Esophagus muscularis mucosa (tissue), 4 donors: ENCODE results near the gene RTN4IP1. TPM values are rescaled to one million over a fixed set of nuclear protein-coding genes. Genes with fewer than 3 reads are reported as not detected.
A peak's percentile ranks its signal among the peaks of the same experiment; 100 is the strongest.

Experiments used
- DNase-seq: peaks from one replicate; pipeline ENCODE4 v3.0.0-alpha.2; 2017; ENCODE audit errors: extremely low spot score
- H3K27ac ChIP-seq, 4 donors: fragments of 200-600 bp; sonication (generic); replicated peaks in 1 of 4; 1 replicate in 3 of 4; 2 replicates in 1 of 4; pipeline ENCODE4 v1.5.1; 2016 to 2019; ENCODE audit warnings: mild to moderate bottlenecking in 1 of 4
- H3K27me3 ChIP-seq, 4 donors: fragments of 200-600 bp; sonication (generic); one replicate each; pipeline versions ENCODE4 v1.5.1 to v1.6.0; 2016 to 2019
- H3K36me3 ChIP-seq, 4 donors: fragments of 200-600 bp; sonication (generic); one replicate each; pipeline ENCODE4 v1.5.1; 2016 to 2019
- H3K4me1 ChIP-seq, 4 donors: fragments of 200-600 bp; sonication (generic); one replicate each; pipeline ENCODE4 v1.5.1; 2016 to 2019
- H3K4me3 ChIP-seq, 4 donors: fragments of 200-600 bp; sonication (generic); 1 replicate in 2 of 4; 2 replicates in 2 of 4; pipeline ENCODE4 v1.5.1; 2016 to 2019; ENCODE audit warnings: mild to moderate bottlenecking in 4 of 4, moderate library complexity in 1 of 4
- H3K9me3 ChIP-seq, 4 donors: fragments of 200-600 bp; sonication (generic); 1 replicate in 3 of 4; 2 replicates in 1 of 4; pipeline ENCODE4 v1.5.1; 2016 to 2019
- EP300 ChIP-seq: sonication (generic); formaldehyde crosslinking; IDR thresholded peaks from one replicate; pipeline ENCODE4 v1.6.1; 2017; ENCODE audit warnings: antibody characterized with exemption
- POLR2A ChIP-seq: fragments of 450-650 bp; IDR thresholded peaks from one replicate; pipeline ENCODE4 v1.6.1; 2017; ENCODE audit warnings: antibody characterized with exemption, moderate library complexity, mild to moderate bottlenecking, low read depth
- POLR2AphosphoS5 ChIP-seq, 2 donors: sonication (generic); formaldehyde crosslinking; IDR thresholded peaks; one replicate each; pipeline ENCODE4 v1.6.1; 2017; ENCODE audit warnings: antibody characterized with exemption in 2 of 2
- WGBS: methylation state at CpG from one replicate; pipeline ENCODE4 v1.1.5; 2018; 5-methylcytosine and 5-hydroxymethylcytosine counted together
- intact Hi-C: fragments of 100-400 bp; cut with DNase I; formaldehyde crosslinking; loops from one replicate; pipeline ENCODE4 v1.15.1; 2023
- total RNA-seq, 4 donors: library from RNA; depleted of rRNA; stranded (reverse); fragments of >200 nt; gene quantifications; one replicate each; pipeline versions ENCODE4 v1.1.0 to v1.2.1, GENCODE V29; 2016
- TF ChIP-seq, protein P1 (sequence below), 3 experiments: fragments of 200-600 bp in 2 of 3; fragments of 450-650 bp in 1 of 3; sonication (generic) in 2 of 3; IDR thresholded peaks; one replicate each; pipeline ENCODE4 v1.5.1; 2017 to 2019; ENCODE audit warnings: antibody characterized with exemption in 3 of 3, mild to moderate bottlenecking in 2 of 3, moderate library complexity in 1 of 3

The RTN4IP1 gene, protein sequence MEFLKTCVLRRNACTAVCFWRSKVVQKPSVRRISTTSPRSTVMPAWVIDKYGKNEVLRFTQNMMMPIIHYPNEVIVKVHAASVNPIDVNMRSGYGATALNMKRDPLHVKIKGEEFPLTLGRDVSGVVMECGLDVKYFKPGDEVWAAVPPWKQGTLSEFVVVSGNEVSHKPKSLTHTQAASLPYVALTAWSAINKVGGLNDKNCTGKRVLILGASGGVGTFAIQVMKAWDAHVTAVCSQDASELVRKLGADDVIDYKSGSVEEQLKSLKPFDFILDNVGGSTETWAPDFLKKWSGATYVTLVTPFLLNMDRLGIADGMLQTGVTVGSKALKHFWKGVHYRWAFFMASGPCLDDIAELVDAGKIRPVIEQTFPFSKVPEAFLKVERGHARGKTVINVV
- 1 to 10 TPM; 2.3 to 6.2 (median 4.9) TPM for total RNA-seq

DNA sequence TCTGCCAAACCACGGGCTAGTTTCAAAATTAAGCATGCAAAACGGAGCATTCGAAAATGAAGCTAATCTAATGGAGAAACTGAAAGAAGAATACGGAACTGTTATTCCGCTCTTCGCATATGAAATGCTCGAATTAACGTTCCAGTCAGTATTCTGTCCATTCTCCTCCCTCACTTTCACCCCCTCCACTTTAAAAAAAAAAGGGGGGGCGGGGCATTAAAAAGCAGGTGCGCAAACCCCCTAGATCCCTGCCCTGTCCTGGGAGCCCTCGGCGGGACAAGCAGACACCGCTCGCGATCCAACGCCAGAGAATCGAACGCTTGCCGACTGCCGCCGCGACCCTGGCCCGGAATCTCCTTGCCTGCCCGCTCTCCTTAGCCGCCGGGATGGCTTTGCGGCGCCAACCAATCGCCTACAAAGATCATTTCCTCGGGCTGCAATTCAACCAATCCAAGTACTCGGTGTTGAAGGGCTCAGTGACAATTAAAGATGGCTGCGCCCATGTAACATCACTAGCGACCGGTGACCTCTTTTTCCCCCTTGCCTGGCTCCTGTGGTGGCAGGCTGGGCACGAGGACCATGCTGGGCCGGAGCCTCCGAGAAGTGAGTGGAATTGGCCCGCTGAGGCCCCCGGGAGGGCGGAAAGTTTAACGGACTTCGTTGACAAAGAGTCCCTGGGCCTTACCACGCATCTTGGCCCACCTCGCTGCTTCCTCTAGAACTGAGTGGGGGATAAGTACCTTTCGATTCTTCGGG, at the start of gene RTN4IP1, which contains the start of gene QRSL1:
Gene RTN4IP1 (minus strand): TSS at position 396 of the 756 bp plus-strand sequence. CDS start 477 bp downstream, outside the sequence.
Gene QRSL1 (plus strand): TSS at position 476 of the 756 bp plus-strand sequence. CDS start 104 bp downstream, at position 580.
- TF ChIP-seq EP300 (no peak), POLR2A (no peak), POLR2AphosphoS5 (IDR thresholded peaks at IDR 0.05) (peak; percentile 69 to 71)
- TF ChIP-seq, protein P1, sequence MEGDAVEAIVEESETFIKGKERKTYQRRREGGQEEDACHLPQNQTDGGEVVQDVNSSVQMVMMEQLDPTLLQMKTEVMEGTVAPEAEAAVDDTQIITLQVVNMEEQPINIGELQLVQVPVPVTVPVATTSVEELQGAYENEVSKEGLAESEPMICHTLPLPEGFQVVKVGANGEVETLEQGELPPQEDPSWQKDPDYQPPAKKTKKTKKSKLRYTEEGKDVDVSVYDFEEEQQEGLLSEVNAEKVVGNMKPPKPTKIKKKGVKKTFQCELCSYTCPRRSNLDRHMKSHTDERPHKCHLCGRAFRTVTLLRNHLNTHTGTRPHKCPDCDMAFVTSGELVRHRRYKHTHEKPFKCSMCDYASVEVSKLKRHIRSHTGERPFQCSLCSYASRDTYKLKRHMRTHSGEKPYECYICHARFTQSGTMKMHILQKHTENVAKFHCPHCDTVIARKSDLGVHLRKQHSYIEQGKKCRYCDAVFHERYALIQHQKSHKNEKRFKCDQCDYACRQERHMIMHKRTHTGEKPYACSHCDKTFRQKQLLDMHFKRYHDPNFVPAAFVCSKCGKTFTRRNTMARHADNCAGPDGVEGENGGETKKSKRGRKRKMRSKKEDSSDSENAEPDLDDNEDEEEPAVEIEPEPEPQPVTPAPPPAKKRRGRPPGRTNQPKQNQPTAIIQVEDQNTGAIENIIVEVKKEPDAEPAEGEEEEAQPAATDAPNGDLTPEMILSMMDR (IDR thresholded peaks at IDR 0.05), result peak in 1 of 3 experiments; percentile 7
- intact Hi-C loops, result no loop called here
- WGBS, result 0% methylated on average over 36 of the region's 46 CpGs
- peaks cover 22 to 23% (median 22%) of the 10 kb centered on the region in 4 donors for H3K4me1 ChIP-seq
- H3K4me3 ChIP-seq, result peak within 1 kb of the TSS; percentile 75 to 94 (median 90)
- H3K27ac ChIP-seq, result peak within 1 kb of the TSS; percentile 76 to 85 (median 78)
- no peaks in the 10 kb centered on the region for H3K27me3 ChIP-seq
- H3K9me3 ChIP-seq, result no peaks in the 10 kb centered on the region
- no peaks in the 10 kb centered on the region for H3K36me3 ChIP-seq
- peak; percentile 97 for DNase-seq

DNA sequence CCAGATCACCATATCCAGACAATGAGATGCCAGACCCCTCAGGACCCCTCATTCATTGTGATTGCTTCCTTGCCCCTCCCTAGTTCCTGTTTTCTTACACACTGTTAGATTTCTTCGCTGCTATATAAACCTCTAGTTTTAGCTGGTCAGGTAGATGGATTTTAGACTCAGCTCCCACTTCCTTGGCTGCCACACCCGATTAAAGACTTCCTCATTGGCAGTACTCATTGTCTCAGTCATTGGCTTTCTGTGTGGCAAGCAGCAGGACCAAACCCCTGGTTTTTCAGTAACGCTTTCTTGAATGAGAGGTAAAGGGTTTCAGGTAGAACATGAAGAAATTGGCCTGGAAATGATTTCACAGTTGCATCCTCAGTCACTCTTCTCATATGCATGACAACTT, 48.0 kb upstream of the RTN4IP1 start:
- TF ChIP-seq EP300, result no peak
- no peak for TF ChIP-seq POLR2AphosphoS5 (IDR thresholded peaks at IDR 0.05)
- TF ChIP-seq POLR2A, result no peak
- TF ChIP-seq, protein P1 (IDR thresholded peaks at IDR 0.05), result no peak
- intact Hi-C loops, result no loop called here
- H3K36me3 ChIP-seq, result no peaks in the 10 kb centered on the region
- no peaks in the 10 kb centered on the region for H3K9me3 ChIP-seq
- H3K4me1 ChIP-seq, result no peaks in the 10 kb centered on the region
- no peaks in the 10 kb centered on the region for H3K27me3 ChIP-seq
- no peak for DNase-seq
- no peak overlapping the region for H3K27ac ChIP-seq
- 88% methylated on average over 3 of the region's 3 CpGs for WGBS
- no peak overlapping the region for H3K4me3 ChIP-seq

DNA sequence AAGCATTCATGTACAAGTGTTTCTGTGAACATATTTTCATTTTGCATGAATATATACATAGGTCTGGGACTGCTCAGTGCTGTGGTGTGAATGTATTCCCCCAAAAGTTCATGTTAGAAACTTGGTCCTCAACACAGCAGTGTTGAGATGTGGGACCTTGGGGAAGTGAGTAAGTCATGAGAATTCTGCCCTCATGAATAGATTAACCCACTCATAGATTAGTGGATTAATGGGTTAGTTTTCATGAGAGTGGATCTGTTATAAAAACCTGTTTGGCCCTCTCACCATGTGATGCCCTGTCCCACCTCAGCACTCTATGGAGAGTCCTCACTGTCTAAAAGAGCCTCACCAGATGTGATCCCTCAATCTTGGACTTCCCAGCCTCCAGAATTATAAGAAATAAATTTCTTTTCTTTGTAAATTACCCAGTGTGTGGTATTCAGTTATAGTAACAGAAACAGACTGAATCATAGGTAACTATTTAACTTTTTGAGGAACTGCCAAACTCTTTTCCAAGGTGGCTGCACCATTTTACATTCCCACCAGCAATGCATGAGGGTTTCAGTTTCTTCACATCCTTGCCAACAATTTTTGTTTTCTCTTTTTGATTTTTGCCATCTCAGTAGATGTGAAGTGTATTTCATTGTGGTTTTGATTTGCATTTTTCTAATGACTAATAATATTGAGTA, 45.4 kb upstream of the RTN4IP1 start:
- H3K27ac ChIP-seq, result no peak overlapping the region
- intact Hi-C loops, result no loop called here
- DNase-seq, result no peak
- H3K36me3 ChIP-seq, result no peaks in the 10 kb centered on the region
- no peaks in the 10 kb centered on the region for H3K4me1 ChIP-seq
- no peaks in the 10 kb centered on the region for H3K9me3 ChIP-seq
- TF ChIP-seq, protein P1 (IDR thresholded peaks at IDR 0.05), result no peak
- TF ChIP-seq EP300, result no peak
- TF ChIP-seq POLR2AphosphoS5 (IDR thresholded peaks at IDR 0.05), result no peak
- TF ChIP-seq POLR2A, result no peak
- H3K4me3 ChIP-seq, result no peak overlapping the region
- no peaks in the 10 kb centered on the region for H3K27me3 ChIP-seq

DNA sequence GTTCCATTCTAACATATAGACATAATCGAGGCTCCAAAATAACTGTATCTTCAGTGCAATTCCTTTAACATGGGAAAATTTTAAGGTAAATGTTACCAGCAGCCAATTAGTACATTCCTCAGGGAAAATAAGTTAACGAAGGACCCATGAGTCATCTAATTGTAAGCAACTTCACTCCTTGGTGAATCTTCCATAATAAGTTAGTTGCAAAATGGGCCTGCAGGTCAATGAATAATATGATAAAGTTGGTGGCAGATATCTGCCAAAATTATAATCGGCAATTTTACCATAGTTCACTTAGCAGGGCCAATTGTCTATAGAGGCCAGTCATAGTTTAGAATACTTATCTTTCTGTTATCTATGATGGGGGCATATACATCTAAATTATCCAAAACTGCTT, 42.4 kb upstream of the RTN4IP1 start:
- 95% methylated on average over 3 of the region's 3 CpGs for WGBS
- intact Hi-C loops, result no loop called here
- no peaks in the 10 kb centered on the region for H3K27me3 ChIP-seq
- no peak overlapping the region for H3K27ac ChIP-seq
- no peaks in the 10 kb centered on the region for H3K9me3 ChIP-seq
- TF ChIP-seq, protein P1 (IDR thresholded peaks at IDR 0.05), result no peak
- TF ChIP-seq POLR2AphosphoS5 (IDR thresholded peaks at IDR 0.05) (no peak), EP300 (no peak), POLR2A (no peak)
- H3K36me3 ChIP-seq, result peaks cover 0 to 7% (median 4%) of the 10 kb centered on the region in 4 donors
- no peak overlapping the region for H3K4me3 ChIP-seq
- DNase-seq, result no peak
- no peaks in the 10 kb centered on the region for H3K4me1 ChIP-seq
